HUES48 (cell line): Measurements from ENCODE around the gene LYPD3.

Experiments used
- H3K27ac ChIP-seq: one replicate; pipeline ENCODE4 v1.7.0; 2013; ENCODE audit warnings: low read depth, low read length, inconsistent platforms
- H3K27me3 ChIP-seq: 2 replicates; pipeline ENCODE4 v1.6.1; 2013; ENCODE audit warnings: mild to moderate bottlenecking, low read length; ENCODE audit not compliant: control insufficient read depth, insufficient read depth
- H3K36me3 ChIP-seq: 2 replicates; pipeline ENCODE4 v1.6.1; 2013; ENCODE audit warnings: low read length; ENCODE audit not compliant: control insufficient read depth, insufficient read depth
- H3K4me1 ChIP-seq: 2 replicates; pipeline ENCODE4 v1.6.1; 2013; ENCODE audit warnings: mild to moderate bottlenecking, low read length; ENCODE audit not compliant: control insufficient read depth, insufficient read depth
- H3K4me3 ChIP-seq: 2 replicates; pipeline ENCODE4 v1.5.1; 2013; ENCODE audit warnings: mild to moderate bottlenecking, low read depth, low read length
- H3K9ac ChIP-seq: 2 replicates; pipeline ENCODE4 v1.6.1; 2013; ENCODE audit warnings: mild to moderate bottlenecking, low read depth, low read length, moderate library complexity
- H3K9me3 ChIP-seq: 2 replicates; pipeline ENCODE4 v1.6.1; 2013; ENCODE audit warnings: low read length; ENCODE audit not compliant: control insufficient read depth, insufficient read depth

The LYPD3 gene

GRCh38 chr19:43462785-43463380, 2.5 kb downstream of the LYPD3 start:
- Histone ChIP-seq H3K9ac (peak overlapping the region; percentile 79), H3K4me3 (peak overlapping the region; percentile 94), H3K4me1 (0 out of 2 replicates have a peak, but pooled peaks cover 3% of the 10 kb centered on the region), H3K27me3 (peaks cover 23% of the 10 kb centered on the region), H3K27ac (peak overlapping the region; percentile 57), H3K9me3 (no peaks in the 10 kb centered on the region), H3K36me3 (no peaks in the 10 kb centered on the region)

DNA sequence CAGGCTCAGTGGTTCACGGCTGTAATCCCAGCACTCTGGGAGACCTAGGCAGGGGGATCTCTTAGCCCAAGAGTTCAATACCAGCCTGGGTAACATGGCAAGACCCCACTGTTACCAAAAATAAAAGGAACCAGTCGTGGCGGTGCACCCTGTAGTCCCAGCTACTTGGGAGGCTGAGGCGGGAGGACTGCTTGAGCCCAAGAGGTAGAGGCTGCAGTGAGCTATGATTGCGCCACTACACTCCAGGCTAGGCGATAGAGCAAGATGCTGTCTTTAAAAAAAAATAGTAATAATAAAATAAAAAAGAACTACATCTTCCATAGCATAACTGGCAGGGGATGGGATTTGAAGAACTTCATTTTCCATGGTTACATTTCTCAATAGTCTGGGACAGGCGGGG, 3.0 kb downstream of the LYPD3 start:
- no peaks in the 10 kb centered on the region for H3K9me3 ChIP-seq
- H3K36me3 ChIP-seq: no peaks in the 10 kb centered on the region
- H3K27me3 ChIP-seq: peaks cover 23% of the 10 kb centered on the region
- H3K27ac ChIP-seq: no peak overlapping the region
- H3K4me1 ChIP-seq: 0 out of 2 replicates have a peak, but pooled peaks cover 3% of the 10 kb centered on the region
- H3K4me3 ChIP-seq: peak overlapping the region; percentile 94
- no peak overlapping the region for H3K9ac ChIP-seq

DNA sequence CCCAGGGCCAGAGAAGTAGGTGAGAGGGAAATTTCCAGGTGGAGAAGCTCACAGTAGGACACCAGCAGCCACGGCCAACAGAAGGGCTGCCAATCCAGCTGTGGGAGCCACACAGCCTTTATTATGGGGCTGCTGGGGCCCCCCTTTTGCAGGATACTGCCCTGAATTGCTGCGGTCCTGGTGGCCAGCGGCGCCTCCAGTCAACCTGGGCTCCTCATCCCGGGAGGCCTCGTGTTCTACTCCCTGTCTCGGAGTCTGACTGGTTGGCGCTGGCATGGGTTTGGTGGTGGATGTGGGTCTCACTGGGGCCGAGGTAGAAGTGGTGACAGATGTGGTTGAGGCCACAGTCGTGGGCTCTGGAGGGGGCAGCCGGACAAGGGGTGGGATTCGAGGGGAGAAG, 4.1 kb downstream of the LYPD3 start:
- Histone ChIP-seq H3K4me1 (0 out of 2 replicates have a peak, but pooled peaks cover 3% of the 10 kb centered on the region), H3K9ac (no peak overlapping the region), H3K27me3 (peaks cover 23% of the 10 kb centered on the region), H3K9me3 (no peaks in the 10 kb centered on the region), H3K36me3 (no peaks in the 10 kb centered on the region), H3K4me3 (no peak overlapping the region), H3K27ac (no peak overlapping the region)

DNA sequence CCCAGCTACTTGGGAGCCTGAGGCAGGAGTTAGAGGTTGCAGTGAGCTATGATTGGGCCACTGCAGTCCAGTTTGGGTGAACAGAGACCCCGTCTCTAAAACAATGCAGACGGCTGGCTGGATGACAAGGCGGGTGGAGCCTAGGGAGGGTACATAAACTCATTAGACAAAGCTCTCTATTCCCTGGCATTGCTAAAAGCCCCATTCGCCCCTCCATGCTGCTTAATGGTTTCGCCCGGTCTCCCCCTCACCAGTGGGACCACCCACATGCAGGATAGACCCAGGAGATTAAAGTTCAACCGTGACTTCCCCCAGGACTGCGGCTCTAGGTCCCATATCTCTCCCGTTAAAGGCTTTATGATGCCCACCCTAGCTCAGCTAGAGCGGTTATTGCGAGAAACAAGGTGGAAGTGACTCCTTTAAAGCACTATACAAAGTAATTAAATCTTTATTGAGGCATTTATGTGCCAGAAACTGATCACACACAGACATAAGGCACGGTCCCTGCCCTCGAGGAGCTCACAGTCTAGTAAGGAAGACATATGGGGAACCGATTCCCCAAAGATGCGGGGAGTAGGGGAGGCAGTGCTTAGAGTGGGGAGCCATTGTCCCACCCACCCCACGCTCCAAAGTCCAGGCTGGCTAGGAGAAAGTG, 4.9 kb downstream of the LYPD3 start:
- H3K4me1 ChIP-seq: 0 out of 2 replicates have a peak, but pooled peaks cover 3% of the 10 kb centered on the region
- no peaks in the 10 kb centered on the region for H3K9me3 ChIP-seq
- no peak overlapping the region for H3K9ac ChIP-seq
- H3K4me3 ChIP-seq: no peak overlapping the region
- H3K27ac ChIP-seq: no peak overlapping the region
- H3K27me3 ChIP-seq: peaks cover 14% of the 10 kb centered on the region
- H3K36me3 ChIP-seq: no peaks in the 10 kb centered on the region

DNA sequence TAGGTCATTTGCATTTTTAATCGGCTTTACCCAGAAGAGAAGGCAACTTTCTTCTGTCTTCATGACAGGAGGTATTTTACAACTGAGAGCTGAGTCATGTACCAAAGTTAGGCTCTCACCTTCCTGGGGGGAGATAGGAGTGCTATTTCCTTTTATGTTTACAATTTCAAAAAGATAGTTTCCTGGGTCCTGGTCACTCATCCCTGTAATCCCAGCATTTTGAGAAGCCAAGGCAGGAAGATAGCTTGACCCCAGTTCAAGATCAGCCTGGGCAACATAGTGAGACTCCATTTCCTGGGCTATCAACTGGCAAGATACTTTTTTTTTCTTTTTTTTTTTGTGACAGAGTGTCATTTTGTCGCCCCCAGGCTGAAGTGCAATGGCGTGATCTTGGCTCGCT, 7.6 kb downstream of the LYPD3 start:
- H3K36me3 ChIP-seq: no peaks in the 10 kb centered on the region
- no peak overlapping the region for H3K9ac ChIP-seq
- H3K4me3 ChIP-seq: no peak overlapping the region
- 0 out of 2 replicates have a peak, but pooled peaks cover 3% of the 10 kb centered on the region for H3K4me1 ChIP-seq
- no peaks in the 10 kb centered on the region for H3K9me3 ChIP-seq
- peaks cover 6% of the 10 kb centered on the region; the same call in 1 of the 2 replicates for H3K27me3 ChIP-seq
- no peak overlapping the region for H3K27ac ChIP-seq

- H3K27me3 ChIP-seq: no peaks in the 10 kb centered on the region
- no peaks in the 10 kb centered on the region for H3K4me1 ChIP-seq
- no peak overlapping the region for H3K9ac ChIP-seq
- H3K9me3 ChIP-seq: 0 out of 2 replicates have a peak, but pooled peaks cover 4% of the 10 kb centered on the region
- no peak overlapping the region for H3K4me3 ChIP-seq
- no peak overlapping the region for H3K27ac ChIP-seq
- no peaks in the 10 kb centered on the region for H3K36me3 ChIP-seq
Measured at GRCh38 chr19:43455321-43456113, 9.9 kb downstream of the LYPD3 start.

GRCh38 chr19:43454031-43454430, 11.4 kb downstream of the LYPD3 start:
- H3K27me3 ChIP-seq: no peaks in the 10 kb centered on the region
- 0 out of 2 replicates have a peak, but pooled peaks cover 4% of the 10 kb centered on the region for H3K9me3 ChIP-seq
- H3K4me3 ChIP-seq: no peak overlapping the region
- no peaks in the 10 kb centered on the region for H3K36me3 ChIP-seq
- H3K9ac ChIP-seq: no peak overlapping the region
- no peaks in the 10 kb centered on the region for H3K4me1 ChIP-seq
- no peak overlapping the region for H3K27ac ChIP-seq

DNA sequence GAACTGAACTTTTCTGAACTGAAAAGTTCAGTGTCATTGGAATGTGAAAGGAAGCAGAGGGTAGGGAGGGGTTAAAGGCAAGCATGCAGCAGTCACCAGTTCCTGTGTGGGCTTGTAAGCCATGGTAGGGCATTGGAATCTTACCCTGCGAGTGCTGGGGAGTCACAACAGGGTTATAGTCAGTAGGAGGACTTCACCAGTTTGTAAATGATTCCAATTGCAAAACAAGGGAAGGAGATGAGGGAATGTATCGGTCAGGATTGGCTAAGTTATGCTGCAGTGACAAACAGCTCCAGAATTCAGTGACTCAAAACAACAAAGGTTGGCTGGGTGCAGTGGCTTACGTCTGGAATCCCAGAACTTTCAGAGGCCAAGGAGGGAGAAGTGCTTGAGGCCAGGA, 12.8 kb downstream of the LYPD3 start:
- H3K9me3 ChIP-seq: 0 out of 2 replicates have a peak, but pooled peaks cover 4% of the 10 kb centered on the region
- no peaks in the 10 kb centered on the region for H3K27me3 ChIP-seq
- H3K27ac ChIP-seq: no peak overlapping the region
- no peaks in the 10 kb centered on the region for H3K36me3 ChIP-seq
- H3K4me1 ChIP-seq: no peaks in the 10 kb centered on the region
- H3K4me3 ChIP-seq: no peak overlapping the region
- H3K9ac ChIP-seq: no peak overlapping the region

GRCh38 chr19:43450545-43450997, 14.8 kb downstream of the LYPD3 start:
- no peak overlapping the region for H3K9ac ChIP-seq
- H3K4me1 ChIP-seq: no peaks in the 10 kb centered on the region
- 0 out of 2 replicates have a peak, but pooled peaks cover 4% of the 10 kb centered on the region for H3K9me3 ChIP-seq
- H3K27me3 ChIP-seq: no peaks in the 10 kb centered on the region
- no peak overlapping the region for H3K4me3 ChIP-seq
- no peak overlapping the region for H3K27ac ChIP-seq
- H3K36me3 ChIP-seq: no peaks in the 10 kb centered on the region

DNA sequence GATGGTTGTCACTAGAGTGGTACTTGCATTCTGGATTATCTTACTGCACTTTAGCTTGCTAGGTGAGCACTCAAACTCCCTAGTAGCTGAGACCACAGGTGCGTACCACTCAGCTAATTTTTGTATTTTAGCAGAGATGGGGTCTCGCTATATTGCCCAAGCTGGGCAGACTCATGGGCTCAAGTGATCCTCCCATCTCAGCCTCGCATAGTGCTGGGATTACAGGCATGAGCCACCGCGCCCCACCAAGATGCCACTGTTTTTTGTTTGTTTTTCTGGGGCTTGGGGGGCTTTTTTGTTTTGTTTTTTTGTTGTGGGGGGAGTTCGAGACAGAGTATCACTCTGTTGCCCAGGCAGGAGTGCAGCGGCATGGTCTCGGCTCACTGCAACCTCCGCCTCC, 17.8 kb downstream of the LYPD3 start:
- H3K4me1 ChIP-seq: no peaks in the 10 kb centered on the region
- H3K9me3 ChIP-seq: 0 out of 2 replicates have a peak, but pooled peaks cover 3% of the 10 kb centered on the region
- H3K9ac ChIP-seq: no peak overlapping the region
- H3K27ac ChIP-seq: no peak overlapping the region
- H3K36me3 ChIP-seq: no peaks in the 10 kb centered on the region
- no peaks in the 10 kb centered on the region for H3K27me3 ChIP-seq
- no peak overlapping the region for H3K4me3 ChIP-seq
